ENCODE data around the gene HEATR3.

The HEATR3 gene

DNA sequence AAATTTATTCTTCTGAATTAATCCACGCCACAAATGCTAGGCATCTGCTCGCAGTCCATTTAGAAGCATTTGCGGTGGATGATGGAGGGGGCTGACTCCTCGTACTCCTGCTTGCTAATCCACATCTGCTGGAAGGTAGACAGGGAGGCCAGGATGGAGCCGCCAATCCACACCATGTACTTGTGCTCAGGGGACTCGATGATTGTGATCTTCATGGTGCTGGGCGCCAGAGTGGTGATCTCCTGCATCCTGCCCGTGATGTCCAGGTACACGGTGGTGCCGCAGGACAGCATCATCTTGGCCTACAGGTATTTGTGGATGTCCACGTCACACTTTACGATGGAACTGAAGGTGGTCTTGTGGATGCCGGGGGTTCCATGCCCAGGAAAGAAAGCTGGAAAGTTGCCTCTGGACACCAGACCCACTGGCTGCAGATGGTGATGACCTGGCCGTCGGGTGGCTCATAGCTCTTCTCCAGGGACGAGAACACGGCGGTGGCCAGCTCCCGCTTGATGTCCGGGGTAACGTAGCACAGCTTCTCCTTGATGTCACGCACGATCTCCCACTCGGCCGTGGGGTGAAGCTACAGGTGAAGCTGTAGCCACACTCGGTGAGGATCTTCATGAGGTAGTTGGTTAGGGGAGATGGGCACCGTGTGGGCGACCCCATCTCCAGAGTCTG, 7.5 kb upstream of the HEATR3 start:
- DNase-seq: no peak

DNA sequence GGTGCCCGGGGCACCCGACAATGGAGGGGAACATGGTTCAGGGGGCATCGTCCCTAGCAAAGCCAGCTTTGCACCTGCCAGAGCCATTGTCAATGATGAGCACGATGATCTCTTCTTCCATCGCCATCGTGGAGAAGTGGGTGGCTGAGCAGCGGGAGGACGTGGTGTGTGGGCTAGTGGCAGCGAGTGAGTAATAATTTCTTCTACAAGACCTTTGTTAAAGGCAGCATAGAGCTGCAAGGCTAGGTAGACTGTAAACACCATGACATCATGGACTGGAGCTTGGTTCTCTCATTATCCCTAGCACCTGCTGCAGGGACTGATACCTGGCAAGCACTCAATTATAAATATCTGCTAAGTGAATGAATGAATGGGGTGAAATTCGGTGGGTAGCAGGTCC, 6.7 kb upstream of the HEATR3 start:
- no peak for DNase-seq

DNA sequence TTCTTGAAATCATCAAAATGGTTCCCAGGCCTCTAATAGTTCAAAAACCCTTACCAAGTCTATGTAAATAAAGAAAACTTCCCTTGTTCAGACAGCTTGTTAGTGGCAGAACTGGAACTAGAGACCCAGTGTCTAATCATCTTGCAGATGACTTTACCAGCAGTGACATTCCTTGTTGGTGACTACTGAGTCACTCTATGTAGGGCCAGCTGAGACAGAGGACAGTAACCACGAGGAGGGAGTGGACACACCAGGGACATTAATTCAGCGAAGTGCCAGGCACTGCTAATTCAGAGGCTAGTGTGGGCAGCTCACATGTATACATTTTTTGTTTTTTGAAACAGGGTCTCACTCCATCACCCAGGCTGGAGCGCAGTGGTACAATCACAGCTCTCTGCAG, 6.1 kb upstream of the HEATR3 start:
- peak in 2 of 3 donors; percentile 10 to 25 for DNase-seq

DNA sequence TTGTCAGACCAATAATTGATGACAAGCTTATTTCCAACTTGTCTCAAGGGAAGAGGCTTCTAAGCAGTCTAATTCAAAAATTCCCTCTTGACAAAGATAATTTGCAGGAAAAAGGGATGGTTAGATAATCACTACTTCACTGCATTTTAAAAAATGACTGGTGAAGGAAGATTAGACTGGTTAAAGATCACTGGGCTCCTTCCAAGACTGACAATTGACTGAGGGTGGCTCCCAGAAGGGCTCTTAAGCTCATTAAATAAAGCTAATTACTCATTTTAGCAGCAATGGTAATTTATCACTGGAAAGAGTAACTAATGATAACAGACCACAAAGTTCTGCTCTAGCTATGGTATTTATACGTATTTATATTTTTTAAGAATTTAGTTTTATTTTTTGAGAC, 4.4 kb upstream of the HEATR3 start:
- no peak for DNase-seq

DNA sequence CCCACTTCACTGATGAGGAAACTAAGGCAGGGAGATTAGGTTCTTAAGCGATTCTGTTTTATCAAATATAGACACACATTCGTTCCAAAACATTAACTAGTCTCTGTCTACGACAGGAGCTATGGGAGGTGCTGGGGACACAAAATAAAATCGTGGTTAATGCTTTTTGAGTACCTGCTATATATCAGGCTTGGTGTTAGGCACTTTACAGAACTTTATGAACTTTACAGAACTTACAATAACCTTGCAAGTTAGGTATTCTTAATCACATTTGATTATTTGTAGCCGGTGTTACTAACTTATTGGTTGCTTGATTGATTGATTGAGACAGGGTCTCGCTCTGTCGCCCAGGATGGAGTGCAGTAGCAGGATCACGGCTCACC, 538 bp upstream of the HEATR3 start:
- DNase-seq: no peak

DNA sequence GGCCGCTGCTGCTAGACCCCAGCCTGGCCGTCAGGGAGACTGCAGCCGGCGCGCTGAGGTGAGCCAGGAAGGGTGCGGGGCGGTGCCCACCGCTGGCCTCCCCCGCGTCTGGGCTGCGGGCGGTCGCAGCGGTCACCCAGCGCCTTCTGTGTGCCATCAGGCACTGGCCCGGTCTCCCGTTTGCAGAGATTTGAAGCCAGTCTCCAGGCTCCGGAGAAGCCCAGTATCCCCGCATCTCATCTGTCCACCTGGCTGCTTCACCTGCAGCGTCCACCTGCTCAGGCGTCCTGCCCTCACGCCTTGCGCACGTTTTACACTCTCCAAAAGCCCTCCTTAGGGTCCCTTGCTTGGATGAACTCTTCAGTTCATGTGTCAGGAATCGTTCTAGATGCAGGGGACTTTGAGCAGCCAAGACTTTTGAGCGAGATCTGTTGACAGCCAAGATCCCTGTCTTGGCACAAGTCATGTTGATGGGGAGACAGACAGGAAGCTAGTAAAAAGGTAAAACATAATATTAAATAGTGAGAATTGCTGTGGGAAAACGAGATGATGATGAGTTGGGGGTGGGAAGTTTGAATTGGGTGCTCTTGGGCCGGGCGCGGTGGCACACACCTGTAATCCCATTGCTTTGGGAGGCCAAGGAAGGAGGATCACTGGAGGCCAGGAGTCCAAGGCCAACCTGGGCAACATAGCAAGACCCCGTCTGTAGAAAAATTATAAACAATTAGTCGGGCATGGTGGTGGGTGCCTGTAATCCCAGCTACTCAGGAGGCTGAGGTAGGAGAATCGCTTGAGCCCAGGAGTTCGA, 916 bp downstream of the HEATR3 start:
- no peak for DNase-seq

DNA sequence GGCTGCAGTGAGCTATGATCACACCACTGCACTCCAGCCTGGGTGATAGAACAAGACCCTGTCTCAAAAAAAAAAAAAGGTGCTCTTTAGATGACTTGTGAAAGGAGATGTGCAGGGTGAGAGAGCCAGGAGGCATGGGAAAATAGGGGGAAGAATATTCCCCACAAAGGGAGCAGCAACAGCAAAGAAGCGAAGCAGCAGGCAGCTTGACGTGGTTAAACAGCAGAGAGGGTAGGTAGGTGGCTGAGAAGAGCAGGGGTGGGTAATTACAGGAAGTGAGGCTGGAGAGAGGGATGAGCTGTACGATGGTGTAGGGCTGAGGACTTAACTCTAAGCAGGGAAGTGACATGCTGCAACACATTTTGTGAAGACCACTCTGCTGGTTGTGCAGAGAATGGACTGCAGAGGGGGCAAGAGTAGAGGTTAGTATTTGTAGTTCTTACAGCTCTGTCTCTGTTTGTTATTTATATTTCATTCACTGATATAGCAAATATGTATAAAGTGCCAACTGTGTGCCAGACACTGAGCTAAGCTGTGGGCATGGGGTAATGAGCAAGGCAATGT, 1.6 kb downstream of the HEATR3 start:
- DNase-seq: peak; percentile 57 to 68 (median 64)

DNA sequence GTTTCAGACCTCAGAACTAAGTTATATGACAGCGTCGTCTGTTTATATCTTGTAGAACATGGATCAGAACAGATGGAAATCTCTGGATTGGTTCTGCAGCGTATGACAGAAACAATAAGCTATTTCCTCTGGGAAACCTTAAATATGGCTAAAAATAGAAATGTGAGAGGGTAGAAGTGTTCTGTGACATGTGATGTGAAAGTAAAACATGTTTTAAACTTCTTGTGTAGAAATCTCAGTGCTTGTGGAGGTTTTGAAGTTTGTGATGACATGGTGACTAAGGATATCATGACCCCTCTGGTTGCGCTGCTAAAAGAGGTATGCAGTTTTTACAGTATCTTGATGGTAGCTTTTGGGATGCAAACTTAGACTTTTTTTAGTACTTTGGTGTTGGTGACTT, 2.8 kb downstream of the HEATR3 start:
- DNase-seq: no peak

DNA sequence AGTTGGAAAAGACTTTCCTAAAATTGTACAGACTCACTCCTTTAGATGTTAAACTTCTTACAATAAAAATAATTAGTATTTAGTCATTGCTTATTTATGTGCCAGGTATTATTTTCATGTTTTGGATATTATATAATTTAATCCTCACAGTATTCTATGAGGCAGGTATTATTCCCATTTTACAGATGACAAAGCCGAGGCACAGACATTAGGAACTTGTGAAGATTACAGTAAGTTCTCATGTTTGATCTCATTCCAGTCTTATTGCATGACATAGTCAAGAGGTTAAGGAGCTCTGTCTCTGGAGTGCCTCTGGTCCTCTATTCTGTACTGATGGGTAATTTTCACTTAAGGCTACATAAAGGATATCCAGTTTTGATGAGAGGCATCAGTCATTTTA, 3.3 kb downstream of the HEATR3 start:
- DNase-seq: no peak

DNA sequence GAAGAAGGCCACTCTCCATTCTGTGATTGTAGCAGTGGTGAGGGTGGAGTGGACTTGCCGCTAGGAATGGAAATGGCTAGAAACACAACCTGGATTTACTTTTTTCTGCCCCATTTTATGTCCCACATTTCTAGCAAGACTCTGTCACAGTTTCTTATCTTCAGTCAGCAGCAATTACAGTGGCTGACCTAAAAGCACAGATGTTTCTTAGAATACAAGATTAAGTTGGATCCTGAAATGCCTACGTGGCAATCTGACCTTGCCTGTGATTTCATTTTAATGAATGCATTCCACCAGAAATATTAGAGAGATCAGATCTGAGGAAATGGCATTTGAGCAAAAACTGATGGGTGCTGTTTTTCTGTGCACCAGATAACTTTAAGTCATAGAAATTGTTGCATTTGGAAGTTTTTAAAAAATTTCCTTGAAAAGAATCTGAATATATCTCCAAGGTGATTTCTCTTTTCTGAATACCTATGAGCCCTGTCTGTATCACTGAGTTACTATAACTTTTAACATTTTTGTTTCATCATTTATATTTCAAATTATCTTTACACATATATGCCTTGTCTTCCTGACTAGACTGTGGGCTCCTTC, 5.4 kb downstream of the HEATR3 start:
- DNase-seq: no peak

DNA sequence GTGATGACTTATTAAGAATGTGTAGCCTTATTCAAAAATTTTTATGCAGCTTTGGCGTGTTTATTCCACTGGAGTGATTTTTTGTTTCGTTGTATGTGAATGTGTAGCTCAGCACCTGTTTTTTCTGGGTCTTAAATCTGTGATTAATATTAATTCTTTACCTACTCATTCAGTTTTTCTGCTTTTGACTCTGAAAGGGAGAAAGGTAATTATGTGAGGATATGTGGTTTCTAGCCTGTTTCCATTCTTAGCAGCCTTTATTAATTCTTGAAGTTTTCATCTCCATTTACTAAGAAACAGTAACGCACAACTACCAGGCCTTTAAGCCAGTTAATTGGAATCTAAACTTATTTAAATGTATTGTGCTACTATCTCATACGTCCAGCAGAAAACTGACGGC, 7.0 kb downstream of the HEATR3 start:
- no peak for DNase-seq

DNA sequence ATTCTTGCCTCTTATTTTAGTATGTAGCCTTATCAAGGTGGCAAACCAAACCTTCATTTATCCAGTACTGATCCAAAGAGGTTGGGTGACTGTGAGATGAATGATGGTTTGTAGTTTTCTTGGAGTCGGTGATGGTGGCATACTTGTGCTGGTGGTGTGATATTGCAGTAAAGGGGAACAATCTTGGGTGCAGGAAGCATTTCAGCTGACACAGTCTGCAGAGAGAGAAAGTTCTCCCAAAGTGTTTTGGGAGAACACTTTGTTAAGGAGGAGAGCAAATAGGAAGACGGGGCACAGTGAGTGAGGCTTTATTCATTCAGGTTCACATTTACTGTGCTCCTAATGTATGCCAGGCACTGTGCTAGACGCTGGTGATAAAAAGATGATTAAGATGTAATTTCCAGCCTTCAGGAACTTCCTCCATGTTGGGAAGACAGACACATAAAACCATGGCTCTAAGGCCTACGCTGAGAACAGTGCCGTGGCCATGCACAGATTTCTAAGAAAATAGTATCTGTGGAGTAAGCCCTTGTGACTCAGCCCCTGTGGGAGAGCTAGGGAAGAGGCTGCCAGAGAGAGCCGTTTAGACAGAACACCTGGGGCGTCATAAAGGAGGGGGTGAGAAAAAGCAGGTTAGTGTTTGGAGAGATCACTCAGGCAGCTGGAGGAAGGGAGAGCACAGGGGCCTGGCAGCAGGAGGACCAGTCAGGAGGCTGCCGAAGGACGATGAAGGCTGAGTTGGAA, 13.8 kb downstream of the HEATR3 start:
- no peak for DNase-seq

DNA sequence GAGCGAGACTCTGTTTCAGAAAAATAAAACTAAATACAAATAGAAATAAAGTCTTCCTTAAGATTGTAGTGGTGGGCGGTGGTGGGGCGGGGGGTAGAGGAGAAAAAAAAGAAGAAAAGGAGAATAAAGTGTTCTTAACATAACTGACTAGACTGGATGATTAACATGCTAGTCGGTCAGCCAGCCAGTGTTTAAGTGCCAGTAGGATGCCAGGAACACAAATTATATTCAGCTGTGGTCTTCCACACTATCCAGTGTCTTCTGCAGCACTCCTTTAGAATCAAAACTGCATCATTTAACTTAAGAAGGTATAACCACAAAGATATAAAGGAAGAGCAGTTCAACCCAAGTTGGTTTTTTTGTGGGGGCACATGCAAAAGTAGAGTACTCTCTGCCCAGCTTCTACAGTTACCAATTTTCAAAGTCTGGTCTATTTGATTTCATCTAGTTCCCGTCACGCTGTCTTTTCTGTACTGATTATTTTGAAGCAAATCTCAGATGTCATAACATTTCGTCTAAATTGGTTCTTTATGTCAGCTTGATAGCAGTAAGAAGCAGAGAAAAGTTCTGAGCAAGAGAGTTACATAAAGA, 15.8 kb downstream of the HEATR3 start:
- no peak for DNase-seq

DNA sequence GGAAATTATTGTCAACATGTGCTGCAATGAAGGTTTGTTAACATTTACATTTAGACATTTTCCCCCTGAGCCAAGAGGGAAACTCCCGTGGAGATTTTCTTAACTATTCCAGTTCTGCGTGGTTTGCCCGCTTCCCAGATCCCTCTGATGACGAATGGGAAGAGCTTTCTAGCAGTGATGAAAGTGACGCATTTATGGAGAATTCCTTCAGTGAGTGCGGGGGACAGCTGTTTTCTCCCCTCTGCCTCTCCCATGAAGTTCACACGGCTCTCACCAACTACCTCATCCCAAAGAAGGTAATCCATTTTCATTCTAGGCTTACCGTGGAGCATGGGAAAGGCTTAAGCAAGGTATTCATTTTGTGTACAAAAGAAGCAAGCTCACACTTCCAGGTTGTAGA, 18.2 kb downstream of the HEATR3 start:
- no peak for DNase-seq

DNA sequence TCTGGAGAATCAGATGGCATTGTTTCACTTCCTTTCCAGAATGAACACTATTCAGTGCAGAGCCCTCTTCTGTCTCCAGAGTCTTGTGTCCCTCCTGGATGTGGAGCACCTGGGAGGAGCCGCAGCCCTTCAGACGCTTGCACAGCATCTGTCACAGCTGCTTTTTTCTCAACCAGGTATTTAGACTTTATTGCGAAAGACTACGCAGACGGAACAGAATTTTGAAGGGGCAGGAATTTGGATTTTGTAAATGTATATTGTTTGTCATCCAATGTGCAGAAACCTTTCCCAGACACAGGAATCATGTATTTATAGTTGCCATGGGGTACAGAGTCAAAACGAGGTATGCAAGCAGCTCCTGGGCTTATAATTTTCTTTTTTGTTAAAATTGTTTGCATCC, 20.4 kb downstream of the HEATR3 start:
- DNase-seq: no peak

DNA sequence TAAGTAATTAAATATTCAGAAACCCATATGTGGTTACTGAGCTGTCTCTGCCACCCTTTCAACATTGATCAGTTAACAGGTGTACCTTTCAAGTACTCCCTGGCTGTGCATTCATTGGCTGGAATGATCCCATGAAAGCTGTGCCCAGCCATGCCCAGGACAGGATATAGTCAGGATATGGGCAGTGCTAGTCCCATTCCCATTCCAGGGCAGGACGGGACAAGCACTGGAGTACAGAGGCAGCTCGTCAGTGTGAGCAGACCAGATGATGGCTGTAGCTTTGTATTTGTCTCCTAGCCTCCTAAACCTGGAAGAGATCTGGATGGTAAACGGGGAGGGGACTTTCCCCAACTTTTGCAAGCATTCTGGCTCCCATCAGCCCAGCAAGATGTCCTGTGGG, 22.5 kb downstream of the HEATR3 start:
- DNase-seq: no peak

DNA sequence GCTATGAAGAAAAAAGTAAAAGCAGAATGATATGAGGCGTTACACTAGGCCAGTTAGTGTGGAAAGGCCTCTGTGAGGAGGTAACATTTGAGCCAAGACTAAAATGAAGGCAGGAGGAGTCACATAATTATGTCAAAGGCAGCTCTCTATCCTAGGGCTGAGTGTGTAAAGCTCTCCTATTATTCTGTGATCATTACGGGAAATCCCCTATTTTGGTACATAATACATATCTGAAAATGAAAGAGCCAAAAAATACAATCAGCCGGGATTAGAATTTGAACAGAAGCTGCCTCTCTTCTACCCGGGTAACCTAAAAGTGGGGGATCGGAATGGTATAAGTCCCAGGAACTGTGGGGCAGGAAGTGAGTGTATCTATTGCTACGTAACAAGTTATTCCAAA, 27.1 kb downstream of the HEATR3 start:
- DNase-seq: peak in 2 of 3 donors; percentile 35 to 52

DNA sequence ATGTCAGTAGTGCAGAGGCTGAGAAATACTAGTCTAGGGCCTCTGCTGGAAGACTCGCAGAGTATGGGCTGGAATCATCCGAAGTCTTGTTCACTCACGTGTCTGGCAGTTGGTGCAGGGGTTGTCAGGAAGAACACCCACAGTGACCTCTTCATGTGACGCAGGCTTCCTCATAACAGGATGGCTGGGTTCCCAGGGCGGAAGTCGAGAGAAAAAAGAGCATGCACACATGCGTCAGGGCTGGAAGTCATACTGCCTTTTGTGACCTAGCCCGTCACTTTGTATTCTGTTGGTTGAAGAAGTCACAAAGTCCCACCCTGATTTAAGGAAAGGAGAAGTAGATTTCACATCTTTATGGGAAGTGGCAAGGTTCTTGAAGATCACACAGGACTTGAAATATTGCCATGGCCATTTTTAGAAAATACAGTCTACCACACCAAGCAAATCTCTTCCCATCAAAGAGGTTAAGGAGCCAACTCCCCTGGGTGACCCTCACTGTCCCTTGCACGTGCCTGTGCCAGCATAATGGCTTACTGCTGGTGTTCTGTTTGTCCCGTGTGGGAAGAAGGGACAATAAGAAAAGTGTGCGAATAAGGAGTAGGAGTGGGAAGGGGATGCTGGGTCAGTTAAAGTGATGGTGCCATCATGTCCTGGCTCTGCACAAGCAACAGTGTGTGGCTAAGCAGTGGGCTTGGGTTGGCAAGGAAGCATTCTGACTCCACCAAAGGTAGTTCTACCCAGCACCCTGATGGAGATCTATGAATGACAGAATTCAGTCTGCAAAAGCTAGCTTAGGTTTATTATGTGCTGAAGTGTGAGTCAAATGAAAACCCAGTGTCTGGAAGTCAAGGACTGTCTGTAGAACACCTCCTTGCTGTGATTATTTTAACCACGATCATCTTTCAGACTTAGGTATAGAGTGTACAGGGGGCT, 28.1 kb downstream of the HEATR3 start:
- peak; percentile 94 to 99 (median 96) for DNase-seq

DNA sequence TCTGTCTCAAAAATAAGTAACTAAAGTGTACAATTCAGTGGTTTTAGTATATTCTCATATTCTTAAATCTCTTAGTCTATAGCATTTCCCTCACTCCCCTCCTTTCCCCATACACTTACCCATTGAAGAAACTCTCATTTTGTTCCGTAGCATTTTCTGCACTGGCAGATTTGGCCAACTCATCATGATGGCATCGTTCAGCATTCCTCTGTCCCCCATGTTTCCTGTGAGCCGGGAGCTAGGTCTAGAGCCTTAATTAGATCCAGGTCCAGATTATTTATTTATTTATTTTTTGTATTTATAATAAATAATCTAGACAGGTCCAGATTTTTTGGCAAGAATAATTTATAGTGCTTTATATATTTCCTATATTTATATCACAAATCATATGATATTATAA, 31.0 kb downstream of the HEATR3 start:
- DNase-seq: no peak

DNA sequence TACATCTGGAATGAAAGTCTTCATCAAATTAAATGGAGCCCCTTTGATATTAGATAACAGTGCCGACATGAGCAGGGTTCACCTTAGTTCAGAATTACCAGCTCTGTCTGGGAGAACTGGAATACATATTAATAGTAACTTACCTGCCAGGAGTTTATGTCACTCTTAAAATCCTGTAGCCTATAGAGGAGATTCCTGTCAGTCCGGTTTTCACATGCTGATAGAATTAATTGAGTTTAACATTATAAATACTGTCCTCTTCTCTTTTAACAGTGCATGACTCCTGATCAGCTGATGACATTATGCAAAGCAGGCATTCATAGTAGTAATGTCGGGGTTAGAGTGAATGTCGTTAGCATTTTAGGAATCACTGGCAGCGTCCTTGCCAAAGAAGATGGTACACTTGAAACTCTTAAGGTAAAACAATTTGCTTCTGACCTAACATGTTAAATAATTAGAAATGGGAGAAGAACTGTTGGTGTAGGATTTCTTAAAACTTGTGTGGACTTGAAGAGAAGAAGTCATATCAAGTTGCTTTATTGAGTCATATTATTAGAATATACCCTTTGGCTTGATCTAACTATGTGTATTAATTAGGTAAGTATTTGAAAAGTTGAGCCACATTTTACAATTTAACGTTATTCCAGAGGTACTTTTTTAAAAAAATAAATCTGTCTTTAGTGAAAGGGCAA, 34.3 kb downstream of the HEATR3 start:
- no peak for DNase-seq
